DOHH2 (cell line): ENCODE measurements around the gene RIOX2.

Experiments used
- CTCF ChIP-seq: fragments of 200-600 bp; sonication (generic); IDR thresholded peaks from one replicate; pipeline ENCODE4 v1.5.1; 2014; ENCODE audit warnings: antibody characterized with exemption, mild to moderate bottlenecking, low read depth, low read length; ENCODE audit not compliant: poor library complexity, severe bottlenecking
- EZH2phosphoT487 ChIP-seq: fragments of 200-600 bp; sonication (generic); IDR thresholded peaks from 2 replicates; pipeline ENCODE4 v1.6.1; 2017; ENCODE audit warnings: borderline replicate concordance, mild to moderate bottlenecking, antibody characterized with exemption, low read length, moderate library complexity, mixed read lengths

DNA sequence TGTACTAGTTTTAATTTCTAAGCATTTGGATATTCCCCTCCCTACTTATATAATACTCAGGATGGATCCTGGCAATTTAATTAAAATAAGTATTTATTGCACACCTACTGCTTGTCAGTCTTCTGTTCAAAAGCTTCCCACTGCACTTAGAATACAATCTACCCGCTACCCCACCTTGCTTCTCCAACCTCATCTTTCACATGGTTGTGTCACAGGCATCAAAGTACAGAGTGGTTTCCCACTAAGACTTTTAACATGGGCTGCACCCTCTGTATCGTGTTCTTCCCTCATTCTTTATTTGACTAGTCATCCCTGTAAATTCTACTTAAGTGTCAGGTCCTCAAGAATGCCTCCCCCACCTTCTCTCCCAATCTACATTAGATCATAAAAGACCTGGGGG lies 35.0 kb downstream of the RIOX2 start:
- TF ChIP-seq CTCF (no peak), EZH2phosphoT487 (no peak)
